Right forelimb (tissue), 1 donor: Measurements from ENCODE around the gene POU6F2.
"Not testable (repeated sequence)": the region's sequence is repeated elsewhere in the genome, so short reads cannot be mapped to it uniquely, and the experiment has no call there.

ENCODE experiments used
- DNase-seq: peaks from one replicate; pipeline ENCODE4 v3.0.0-alpha.2; 2018

The POU6F2 gene

DNA sequence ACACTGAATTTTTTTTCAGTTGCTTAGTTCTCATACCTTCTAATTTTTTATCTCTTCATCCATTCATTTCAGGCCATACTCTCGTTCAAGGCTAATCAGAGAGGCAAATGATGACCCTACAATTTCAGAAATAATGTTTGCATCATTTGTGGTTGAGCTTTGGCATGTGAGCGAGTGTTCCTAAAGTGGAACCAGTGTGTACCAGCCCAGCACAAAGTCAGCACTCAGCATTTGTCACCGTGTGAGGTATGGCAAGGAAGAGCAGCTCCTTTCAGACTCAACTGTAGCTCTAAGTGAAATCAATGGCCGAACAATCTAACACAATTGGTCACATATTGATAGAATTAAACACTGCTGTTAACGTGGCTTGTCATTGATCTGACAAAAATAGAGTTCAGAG lies 154.6 kb downstream of the POU6F2 start:
- no peak for DNase-seq

DNA sequence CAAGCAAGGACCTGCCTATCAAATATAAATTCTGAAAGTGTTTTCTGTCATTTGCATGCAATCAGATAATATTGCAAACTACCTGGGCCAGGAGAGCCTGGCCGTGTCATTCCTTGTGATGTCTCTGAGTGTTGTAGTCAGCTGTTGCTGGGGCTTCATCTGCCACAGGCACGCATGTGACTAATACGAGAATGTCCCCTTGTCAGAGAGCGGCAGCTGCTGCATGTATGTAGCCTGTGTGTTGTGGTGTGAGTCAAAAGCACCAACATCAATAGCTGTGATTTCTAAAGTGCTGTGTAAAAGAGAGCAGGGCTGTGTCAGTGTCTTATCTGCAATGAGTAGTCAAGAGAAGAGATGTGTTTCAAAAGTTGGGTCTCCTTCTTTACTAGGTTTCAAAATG lies 155.4 kb downstream of the POU6F2 start:
- DNase-seq: no peak

DNA sequence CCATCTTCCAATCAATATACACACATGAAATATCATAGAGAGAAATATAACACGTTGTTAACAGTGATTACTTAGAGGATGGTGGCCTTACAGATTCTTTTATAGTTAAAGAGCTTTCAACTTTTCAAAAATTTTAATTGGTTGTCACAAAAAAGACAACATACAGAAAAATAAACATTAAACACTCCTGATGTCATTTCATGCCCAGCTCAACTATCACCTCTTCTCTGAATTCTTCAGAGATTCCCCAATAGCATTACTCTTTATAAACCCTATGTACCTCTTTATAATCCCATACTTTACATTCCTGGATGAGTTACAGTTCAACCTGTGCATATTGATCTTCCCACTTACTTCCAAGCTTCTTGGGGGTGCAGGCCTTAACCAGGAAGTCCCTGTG lies 159.8 kb downstream of the POU6F2 start:
- DNase-seq: no peak

DNA sequence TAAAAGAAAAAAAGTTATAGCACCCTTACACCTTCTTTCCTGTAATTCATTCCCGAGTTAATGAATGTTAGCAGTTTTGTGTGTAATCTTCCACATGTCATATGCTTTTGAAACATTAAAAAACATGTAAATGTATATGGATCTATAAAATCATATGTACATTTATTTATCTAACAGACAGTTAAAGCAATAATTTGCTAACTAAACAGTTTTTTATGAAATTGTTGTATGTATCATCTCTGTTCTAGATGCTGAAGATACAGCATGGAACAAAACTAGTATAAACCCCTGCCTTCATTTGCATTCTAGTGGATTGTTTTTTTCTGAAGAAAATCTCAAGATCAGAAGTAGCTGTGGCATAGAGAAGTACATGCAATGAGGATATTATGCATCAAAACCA lies 165.0 kb downstream of the POU6F2 start:
- DNase-seq: no peak

DNA sequence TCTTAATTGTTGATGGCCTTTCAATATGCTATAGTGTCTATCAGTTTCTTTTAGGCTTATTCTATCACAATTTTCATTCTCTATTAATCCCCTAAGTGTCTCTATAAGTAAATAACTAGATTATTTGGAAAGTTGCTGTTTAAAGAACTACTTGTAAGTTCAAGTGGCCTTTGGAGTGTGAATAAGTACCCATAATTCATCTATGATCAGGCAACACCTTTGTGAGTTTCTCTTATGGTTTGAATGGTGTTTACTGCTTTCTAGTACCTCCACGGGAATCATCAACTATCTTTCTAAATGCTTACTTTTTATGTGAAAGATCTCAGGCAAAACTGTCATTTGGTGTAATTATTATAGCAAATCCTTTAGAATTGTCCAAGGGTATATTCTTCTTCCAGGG lies 166.7 kb downstream of the POU6F2 start:
- no peak for DNase-seq

DNA sequence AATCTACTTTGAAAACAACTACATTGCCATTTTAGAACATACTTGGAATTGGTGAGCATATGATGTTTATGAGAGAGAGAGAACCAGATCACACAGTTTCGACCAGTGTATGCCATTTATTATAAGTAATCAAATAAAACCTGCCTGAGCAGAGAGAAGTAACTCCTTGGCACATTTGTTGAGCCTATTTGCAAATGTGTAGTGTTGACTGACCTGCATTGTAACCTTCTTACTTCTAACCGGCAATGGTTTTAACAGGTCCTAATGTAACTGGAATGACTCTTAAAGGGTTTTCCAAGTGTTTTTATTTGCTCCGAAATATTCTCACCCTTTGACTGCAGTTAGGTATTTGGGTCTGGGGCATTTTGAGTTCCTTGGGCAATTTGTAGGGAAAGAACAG lies 167.6 kb downstream of the POU6F2 start:
- DNase-seq: no peak

DNA sequence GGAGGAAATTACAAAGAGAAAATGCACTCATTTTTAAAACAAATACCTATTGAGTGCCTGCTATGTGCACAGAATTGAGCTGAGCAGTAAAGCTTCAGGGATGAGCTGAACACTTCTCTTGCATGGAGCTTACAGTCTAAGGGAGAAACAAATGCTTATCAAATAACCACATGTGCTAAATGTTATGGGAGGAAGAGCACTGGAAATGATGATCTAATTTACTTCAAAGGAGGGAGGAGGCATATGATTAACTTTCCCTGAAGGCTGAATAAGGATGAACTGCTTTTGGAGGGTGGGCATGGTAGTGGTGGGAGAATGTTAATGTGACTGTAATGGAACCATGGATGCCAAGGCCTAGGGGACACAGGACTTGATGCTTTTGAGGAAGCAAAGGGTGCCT lies 168.2 kb downstream of the POU6F2 start:
- no peak for DNase-seq

DNA sequence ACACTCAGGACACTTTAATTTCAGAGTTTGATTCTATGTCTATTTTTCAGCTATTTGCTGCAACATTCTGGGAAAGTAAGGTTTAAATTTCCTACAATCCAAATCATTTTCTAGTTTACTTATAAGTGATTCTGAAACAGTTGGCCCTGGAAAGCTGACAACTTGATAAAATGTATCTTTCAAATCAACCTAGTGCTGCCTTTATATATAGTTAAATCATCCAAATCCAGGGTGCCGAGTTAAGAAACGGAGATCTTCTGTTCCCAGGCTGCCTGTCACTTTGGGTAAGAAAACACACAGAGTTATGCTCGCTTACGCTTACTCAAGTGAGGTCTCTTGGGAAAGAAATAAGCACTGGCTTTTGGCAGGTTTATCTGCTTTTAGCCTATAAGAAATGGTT lies 175.0 kb downstream of the POU6F2 start:
- no peak for DNase-seq

DNA sequence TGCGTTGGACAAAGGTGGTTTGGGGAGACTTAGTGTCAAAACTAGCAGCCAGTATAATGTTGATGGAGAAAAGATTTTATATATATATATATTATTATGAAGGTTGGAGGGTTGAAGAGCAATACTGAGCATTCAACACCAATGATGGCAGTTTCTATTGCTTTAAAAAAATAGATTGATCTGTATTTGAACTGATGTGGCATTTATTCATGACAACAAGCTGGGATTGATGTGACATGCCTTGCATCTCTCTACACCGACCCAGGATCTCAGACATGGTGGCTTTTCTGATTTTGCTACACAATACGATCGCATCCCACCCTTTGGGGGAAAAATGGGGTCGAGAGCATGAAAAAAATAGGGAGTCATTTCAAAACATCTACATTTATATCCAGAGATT lies 175.4 kb downstream of the POU6F2 start:
- no peak for DNase-seq

DNA sequence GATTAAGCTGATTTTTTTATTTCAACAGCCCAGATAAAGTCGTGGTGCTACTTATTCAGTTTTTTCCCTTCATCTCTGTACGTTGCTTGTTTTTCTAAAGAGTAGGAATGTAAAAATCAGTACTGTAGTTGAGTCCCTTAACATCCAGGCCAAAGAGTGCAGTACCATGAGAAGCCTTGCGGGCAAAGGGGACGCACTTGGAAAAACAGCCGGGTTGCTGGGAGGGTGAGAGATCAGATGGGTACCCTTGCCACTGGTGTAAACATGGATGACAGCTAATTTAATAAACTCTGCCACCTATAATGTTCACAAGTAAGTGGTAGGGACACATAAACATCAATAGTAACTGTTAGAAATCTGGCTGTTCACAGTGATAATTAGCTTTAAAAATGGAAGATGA lies 175.9 kb downstream of the POU6F2 start:
- DNase-seq: no peak

DNA sequence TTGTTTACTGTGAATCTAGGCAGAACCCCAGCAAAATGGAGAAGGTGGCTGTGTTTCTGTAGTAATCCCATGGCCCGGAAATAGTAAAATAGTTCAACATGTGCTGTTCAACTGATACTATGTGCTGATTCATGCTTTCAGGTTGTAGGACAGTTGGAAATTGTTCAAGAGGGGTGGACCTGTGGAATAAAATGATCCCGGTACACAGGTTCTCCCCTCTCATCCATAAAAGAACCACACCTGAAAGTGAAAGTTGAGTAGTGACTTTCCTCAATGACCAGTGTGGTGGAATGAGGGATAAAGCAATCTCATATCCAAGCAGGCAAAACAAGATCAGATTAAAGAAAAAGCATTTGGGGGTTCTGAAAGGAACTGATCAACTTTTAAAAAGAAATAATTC lies 177.1 kb downstream of the POU6F2 start:
- no peak for DNase-seq

DNA sequence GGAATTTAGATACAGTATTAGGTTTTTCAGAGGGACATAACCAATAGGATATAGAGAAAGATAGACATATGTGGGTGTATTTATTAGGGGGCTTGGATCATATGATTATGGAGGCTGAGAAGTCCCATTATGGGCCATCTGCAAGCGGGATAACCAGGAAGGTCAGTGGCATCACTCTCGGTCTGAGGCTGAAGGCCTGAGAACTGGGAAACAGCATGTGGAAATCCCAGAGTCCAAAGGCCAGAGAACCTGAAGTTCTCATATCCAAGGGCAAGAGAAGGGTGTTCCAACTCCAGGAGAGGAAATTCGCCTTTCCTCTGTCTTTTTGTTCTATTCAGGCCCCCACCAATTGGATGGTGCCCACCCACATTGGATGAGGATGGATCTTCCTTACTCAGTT lies 180.7 kb downstream of the POU6F2 start:
- DNase-seq: no peak

DNA sequence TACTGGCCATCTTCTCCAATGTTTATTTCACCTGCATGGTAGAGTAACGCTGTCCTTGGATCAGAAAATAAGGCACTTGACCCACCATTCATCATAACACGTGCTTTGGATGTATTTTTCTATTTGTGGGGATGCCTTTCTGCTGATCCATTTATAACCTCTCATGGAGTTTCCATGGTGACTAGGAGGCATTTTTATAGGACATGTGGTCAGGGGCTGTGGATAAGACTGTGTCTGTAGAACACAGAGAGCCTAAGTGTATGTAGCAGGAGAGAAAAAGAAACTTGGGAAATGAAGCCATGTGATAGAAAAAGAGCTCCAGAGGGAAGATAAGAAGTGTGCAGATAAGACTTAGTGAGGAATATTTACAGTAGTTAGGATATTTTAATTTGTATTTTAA lies 184.2 kb downstream of the POU6F2 start:
- DNase-seq: no peak

DNA sequence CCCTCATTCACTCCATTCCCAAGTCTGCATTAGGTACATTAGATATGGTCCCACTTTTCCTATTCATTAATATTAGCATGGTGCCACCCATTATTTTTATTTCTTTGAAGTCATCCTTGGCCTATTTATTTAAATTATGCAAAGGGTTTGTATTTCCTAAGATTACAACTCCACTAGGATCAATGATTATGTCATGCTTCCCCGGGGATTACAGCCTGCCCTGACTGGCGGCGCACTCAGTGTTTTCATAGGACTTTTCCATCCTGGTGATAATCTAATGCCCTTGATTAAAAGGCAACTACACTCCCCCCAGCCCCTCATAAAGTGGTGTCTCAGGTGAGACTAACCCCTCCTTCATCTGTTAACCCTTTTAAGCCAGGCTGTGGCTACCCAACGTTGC lies 187.2 kb downstream of the POU6F2 start:
- DNase-seq: no peak

DNA sequence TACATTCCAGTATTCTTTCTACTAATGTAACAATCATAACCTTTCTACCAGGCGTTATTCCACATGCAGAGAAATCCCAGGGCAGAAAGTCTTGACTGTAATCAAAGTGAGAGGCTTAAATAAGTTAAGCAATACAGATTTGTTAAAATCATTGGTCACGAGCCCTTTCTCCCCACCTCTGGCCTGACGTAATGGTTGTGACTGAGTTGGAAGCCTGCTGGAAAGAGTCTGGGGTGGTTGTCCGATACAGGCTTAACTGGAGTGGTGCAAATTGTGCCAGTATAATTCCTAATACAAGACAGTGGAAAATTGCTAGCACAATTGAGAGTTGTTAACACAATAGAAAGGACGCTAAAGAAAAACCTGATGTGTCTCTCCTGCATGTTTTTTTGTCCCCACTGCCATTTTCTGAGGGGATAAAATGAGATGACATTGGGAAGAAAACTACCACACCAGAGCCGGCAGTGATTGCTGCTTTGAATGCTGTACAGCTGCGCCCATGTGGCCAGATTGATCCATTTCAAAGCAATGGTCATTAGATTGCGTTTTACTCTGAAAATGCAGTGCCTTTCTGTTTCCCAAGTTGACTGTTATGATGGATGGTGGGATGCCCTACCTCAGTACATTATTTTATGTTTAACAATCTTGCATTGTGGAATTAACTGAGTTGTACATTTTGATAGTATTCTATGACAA lies 190.8 kb downstream of the POU6F2 start:
- DNase-seq: no peak

DNA sequence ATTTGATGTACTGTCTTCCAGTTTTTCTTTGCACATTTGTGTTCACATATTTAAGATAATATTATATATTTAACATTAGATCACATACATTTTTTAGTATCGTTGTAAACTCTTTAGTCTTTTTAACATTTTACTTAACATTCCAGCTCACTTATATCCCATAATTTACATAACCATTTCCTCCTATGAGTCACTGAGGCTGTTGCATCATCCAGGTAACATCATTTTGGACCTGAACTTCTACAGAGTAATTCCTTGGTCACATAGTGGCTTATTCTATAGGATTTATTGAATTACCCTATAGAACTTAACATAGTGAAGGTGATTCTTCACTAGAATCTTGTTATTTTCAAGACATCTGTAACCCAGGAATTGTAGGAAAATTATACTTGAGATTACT lies 194.4 kb downstream of the POU6F2 start:
- DNase-seq: no peak

DNA sequence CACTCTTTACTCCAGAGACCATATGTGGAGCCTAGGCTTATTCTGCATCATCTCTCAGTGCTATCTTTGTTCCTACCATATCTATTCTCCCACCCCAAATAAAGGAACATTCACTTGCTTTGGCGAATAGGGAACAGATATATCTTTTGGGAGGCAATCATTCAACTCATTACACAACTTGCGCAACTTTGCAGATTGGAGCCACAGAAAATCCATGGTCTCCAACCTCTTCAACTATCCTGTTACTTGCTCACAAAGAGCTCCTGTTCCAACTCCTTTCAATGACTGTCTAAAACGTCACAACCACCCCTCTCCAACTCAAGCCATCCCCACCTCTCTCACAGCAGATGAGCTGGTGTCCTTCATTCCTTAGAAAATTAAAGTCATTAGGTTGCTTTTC lies 203.7 kb downstream of the POU6F2 start:
- DNase-seq: no peak

DNA sequence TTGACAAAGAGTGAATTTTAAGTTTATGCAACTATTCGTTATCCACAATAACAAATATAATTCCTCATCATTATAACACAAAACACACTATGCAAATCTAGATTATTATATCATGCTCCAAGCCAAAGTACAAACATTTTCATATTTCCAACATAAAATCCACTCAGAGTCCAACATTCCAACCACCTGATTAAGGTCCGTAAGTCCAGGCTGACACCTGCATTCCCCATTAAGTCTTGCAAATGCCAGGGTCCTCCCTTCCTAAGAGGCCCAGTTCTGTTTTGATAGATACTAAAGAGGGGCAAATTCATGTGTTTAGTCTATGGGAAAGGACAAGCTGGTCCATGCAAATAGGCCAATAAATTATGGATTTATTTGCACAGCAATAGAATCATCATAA lies 206.1 kb downstream of the POU6F2 start:
- no peak for DNase-seq

DNA sequence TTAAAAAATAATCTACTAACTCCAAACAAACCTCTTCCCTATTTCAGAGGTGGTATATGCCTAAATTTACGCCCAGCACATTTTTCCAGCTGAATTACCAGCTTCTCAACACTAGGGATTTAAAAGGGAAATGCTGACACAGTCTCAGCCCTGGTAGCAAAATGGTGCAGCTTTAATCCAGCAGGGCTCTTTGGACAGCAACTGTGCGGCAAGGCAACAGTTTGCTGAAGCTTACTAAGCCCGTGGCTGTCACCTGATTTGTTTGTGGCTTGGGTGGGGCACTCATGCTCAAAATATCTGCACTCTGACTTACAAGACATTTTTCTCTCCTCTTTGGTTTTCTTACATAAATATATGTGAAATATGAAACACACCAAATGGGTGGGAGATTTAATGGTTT lies 206.7 kb downstream of the POU6F2 start:
- no peak for DNase-seq

DNA sequence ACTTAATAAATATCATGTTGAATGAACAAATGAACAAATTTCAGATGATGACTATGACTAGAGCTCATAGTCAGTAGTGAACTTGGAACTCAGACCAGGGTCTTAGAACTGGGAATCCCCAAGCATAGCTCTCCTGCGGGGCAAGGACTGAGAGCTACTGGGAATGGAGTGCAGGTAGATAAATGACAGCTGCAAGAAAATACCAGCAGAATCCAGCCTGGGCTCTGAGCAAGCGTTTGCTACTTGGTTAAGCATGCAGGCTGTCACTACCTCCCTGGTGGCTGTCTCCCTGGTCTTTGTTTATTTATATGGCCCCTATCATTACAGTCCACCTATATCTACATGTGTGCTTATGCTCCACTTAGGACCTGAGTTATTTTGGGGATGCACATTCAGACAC lies 208.4 kb downstream of the POU6F2 start:
- no peak for DNase-seq

DNA sequence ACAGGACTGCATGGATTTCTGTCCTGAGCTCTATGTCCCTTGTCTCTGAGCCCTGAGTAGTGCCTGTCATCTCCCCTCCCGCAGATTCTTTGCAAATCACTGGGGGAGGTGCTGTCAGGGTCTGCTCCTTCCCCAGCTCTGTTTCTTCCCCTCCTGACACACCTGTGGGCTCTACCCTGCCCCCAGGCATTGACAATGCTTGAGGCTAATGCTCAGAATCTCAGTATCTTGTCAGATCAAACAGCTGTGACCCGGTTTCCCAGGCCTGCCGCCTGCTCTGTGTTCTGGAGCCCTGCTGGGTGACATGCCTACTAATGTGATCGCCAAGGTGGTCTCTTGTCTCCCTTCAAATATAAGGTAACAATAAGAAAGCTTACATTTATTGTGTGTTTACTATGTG lies 209.0 kb downstream of the POU6F2 start:
- DNase-seq: no peak

DNA sequence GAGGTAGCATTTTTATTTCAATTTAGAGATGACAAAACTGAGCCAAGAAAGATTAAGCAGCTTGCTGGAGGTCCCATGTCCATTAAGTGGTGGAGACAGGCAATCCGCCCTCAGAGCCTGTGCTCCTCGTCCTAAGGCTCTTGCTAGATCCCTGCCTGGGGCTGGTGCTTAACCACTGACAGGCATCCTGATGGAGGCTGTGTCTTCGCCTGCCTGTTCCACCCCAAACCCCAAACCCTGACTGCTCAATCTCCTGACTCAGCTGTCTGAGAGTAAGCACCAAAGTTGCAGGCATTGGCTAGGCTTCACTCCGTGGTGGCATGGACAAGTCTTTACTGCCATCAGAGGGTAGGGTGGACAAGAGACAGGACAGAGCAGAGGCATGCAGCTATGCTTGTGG lies 209.4 kb downstream of the POU6F2 start:
- no peak for DNase-seq

DNA sequence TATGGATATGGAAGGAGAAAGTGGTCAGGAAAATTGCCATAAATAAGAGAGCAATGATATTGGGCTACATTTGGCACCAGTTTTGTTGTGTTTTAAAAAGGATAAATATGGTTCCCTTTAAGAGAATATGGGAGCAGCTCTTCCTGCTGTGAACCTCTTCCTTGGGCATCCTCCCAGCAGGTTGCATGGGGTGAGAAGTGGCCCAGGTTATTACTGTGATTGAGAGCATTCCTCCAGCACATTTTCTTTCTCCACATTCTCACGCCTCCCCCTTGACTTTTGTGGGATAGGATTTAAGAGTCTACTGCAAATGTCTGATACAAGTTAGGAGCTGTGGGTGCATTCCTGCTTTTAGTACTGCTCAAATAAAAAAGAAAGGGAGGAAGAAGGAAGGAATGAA lies 214.8 kb downstream of the POU6F2 start:
- DNase-seq: no peak

DNA sequence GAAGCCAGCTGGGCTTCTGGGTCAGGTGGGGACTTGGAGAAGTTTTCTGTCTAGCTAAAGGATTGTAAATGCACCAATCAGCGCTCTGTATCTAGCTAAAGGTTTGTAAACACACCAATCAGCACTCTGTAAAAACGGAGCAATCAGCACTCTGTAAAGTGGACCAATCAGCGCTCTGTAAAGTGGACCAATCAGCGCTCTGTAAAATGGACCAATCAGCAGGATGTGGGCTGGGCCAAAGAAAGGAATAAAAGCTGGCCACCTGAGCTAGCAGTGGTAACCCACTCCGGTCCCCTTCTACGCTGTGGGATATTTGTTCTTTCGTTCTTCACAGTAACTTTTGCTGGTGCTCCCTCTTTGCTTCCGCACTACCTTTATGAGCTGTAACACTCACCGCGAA lies 216.7 kb downstream of the POU6F2 start:
- DNase-seq: not testable (repeated sequence)

DNA sequence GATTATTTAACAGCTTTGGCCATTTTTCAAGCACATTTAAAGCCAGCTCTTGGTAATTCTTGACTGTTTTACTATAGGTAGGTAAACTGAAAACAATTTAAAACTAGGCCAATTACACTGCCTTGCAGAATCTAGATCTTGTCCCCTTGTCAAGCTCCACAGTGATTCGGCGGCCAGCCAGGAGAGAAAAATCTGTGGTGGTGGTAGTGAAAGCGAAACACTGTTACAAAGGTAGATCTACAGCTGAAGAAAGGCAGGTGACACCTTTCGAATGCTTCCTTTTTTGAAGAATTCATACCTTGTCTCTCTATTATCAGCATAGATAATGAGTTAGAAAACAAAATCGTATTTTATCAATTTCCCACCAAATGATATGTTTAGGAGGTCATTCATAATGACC lies 218.3 kb downstream of the POU6F2 start:
- no peak for DNase-seq

DNA sequence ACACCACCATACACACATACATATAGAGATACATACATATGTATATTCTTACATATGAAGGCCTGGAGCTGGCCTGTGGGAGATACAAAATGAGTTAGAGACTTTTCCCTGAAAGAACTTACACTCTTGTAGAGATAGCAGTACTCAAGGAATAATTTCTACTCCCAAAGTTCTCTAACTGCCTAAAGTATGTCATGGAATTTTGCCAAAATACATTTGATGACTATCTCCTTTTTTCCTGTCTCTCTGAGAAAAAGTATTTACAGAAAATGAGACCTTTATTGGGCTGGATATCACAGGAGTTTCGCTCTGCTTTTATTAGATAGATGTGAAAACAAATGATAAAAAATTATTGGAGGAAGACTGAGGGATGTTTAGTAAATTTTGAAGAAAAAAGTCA lies 220.1 kb downstream of the POU6F2 start:
- no peak for DNase-seq
